Keratinocyte (primary cell): ENCODE results near the gene ZNF732.

Experiments
- CTCF ChIP-seq, 3 experiments: IDR thresholded peaks in 1 of 3; conservative IDR thresholded peaks in 1 of 3; optimal IDR thresholded peaks in 1 of 3; 2 replicates in 2 of 3; 3 replicates in 1 of 3; pipeline versions ENCODE3 to v1.5.1; 2011; ENCODE audit warnings: low read length in 3 of 3, mild to moderate bottlenecking in 3 of 3, moderate library complexity in 2 of 3, control low read depth in 1 of 3, inconsistent platforms in 1 of 3; ENCODE audit not compliant: insufficient read depth in 2 of 3; ENCODE audit errors: extremely low read depth in 1 of 3
- EZH2 ChIP-seq: IDR thresholded peaks from one replicate; pipeline ENCODE4 v1.6.1; 2012; ENCODE audit warnings: inconsistent platforms, mild to moderate bottlenecking, low read length, moderate library complexity

GRCh38 chr4:340011-340410 is 34.7 kb upstream of the ZNF732 start:
- peak in 2 of 3 experiments; percentile 13 to 19 for TF ChIP-seq CTCF (optimal IDR thresholded peaks at IDR 0.05 in 1 of 3, IDR thresholded peaks at IDR 0.05 in 1 of 3, conservative IDR thresholded peaks at IDR 0.05 in 1 of 3; ENCODE audit: extremely low read depth in 1 of 3, insufficient read depth in 2 of 3, low read length in 3 of 3)
- TF ChIP-seq EZH2, result no peak
